Measurements from ENCODE around the gene DIAPH2. TPM values are rescaled to one million over a fixed set of nuclear protein-coding genes. Genes with fewer than 3 reads are reported as not detected.

Gene DIAPH2
- total RNA-seq, 4 donors from 2014 or later: 40.2 to 52.2 (median 44.8) TPM

- 63 to 77% methylated on average over 6 of the region's 6 CpGs for WGBS, 2 donors
- Histone ChIP-seq H3K4me1 (no peaks in the 10 kb centered on the region), H3K27ac (no peak overlapping the region), H3K9me3 (no peaks in the 10 kb centered on the region), H3K36me3 (no peaks in the 10 kb centered on the region), H3K4me3 (no peak overlapping the region), H3K27me3 (no peaks in the 10 kb centered on the region)
- no peak for TF ChIP-seq POLR2A (IDR thresholded peaks at IDR 0.05)
- TF ChIP-seq, protein P1, sequence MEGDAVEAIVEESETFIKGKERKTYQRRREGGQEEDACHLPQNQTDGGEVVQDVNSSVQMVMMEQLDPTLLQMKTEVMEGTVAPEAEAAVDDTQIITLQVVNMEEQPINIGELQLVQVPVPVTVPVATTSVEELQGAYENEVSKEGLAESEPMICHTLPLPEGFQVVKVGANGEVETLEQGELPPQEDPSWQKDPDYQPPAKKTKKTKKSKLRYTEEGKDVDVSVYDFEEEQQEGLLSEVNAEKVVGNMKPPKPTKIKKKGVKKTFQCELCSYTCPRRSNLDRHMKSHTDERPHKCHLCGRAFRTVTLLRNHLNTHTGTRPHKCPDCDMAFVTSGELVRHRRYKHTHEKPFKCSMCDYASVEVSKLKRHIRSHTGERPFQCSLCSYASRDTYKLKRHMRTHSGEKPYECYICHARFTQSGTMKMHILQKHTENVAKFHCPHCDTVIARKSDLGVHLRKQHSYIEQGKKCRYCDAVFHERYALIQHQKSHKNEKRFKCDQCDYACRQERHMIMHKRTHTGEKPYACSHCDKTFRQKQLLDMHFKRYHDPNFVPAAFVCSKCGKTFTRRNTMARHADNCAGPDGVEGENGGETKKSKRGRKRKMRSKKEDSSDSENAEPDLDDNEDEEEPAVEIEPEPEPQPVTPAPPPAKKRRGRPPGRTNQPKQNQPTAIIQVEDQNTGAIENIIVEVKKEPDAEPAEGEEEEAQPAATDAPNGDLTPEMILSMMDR (IDR thresholded peaks at IDR 0.05): no peak
- no peak for TF ChIP-seq EP300 (IDR thresholded peaks at IDR 0.05)
- DNase-seq (ENCODE audit: low spot score in 2 of 2): no peak
Observed at GRCh38 chrX:97132664-97133415, 448.2 kb downstream of the DIAPH2 start.

DNA sequence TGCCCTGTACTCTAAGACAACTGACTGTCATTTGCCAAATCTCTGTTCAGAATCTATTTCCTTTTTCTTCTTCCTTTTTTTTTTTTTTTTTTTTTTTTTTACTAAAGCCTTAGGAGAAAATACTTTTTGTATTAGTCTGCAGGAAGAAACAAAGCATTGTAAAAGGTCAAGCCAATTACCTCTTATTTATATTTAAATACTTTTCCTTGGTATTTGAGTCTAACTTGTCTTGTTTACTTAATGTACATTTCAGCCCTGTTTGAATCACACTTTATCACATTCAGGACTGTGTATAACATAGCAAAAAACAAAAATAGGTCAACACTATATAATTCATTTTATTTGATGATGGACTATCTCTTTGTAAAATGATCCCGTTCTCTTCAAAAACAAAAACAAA lies 461.3 kb downstream of the DIAPH2 start:
- no peak for DNase-seq (ENCODE audit: low spot score in 2 of 2)
- Histone ChIP-seq H3K27me3 (no peaks in the 10 kb centered on the region), H3K9me3 (no peaks in the 10 kb centered on the region), H3K36me3 (no peaks in the 10 kb centered on the region), H3K4me3 (no peak overlapping the region), H3K4me1 (no peaks in the 10 kb centered on the region), H3K27ac (no peak overlapping the region)
- WGBS, 2 donors: 81 to 90% methylated on average over 1 of the region's 1 CpG
- TF ChIP-seq EP300 (IDR thresholded peaks at IDR 0.05) (no peak), POLR2A (IDR thresholded peaks at IDR 0.05) (no peak)
- TF ChIP-seq, protein P1 (IDR thresholded peaks at IDR 0.05): no peak

DNA sequence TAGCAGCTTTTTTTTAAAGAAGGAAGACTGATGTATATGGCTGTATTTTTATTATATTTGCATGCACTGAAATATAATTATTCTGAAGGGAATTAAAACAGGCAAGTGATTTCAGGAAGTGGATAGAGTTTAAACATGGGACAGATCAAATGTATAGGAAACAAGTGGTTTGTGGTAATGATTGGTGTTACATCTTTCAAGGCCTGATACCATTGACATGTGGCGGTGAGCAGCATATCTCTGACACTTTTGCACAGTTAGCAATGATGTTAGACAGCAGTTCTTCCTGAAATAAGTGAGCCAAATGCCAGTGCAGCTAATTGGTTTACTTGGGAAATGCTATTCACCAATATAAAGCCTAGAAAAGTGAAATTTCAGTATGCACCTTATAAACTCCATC lies 471.2 kb downstream of the DIAPH2 start:
- H3K36me3 ChIP-seq: no peaks in the 10 kb centered on the region
- TF ChIP-seq, protein P1 (IDR thresholded peaks at IDR 0.05): no peak
- no peak for TF ChIP-seq EP300 (IDR thresholded peaks at IDR 0.05)
- no peak for TF ChIP-seq POLR2A (IDR thresholded peaks at IDR 0.05)
- no peaks in the 10 kb centered on the region for H3K9me3 ChIP-seq
- WGBS, 2 donors: 79 to 88% methylated on average over 1 of the region's 1 CpG
- peaks cover 0 to 5% of the 10 kb centered on the region in 2 donors for H3K27me3 ChIP-seq
- no peak overlapping the region for H3K27ac ChIP-seq
- H3K4me3 ChIP-seq: no peak overlapping the region
- no peaks in the 10 kb centered on the region for H3K4me1 ChIP-seq
- DNase-seq (ENCODE audit: low spot score in 2 of 2): no peak

- no peak for DNase-seq (ENCODE audit: low spot score in 2 of 2)
- no peaks in the 10 kb centered on the region for H3K4me1 ChIP-seq
- no peaks in the 10 kb centered on the region for H3K36me3 ChIP-seq
- H3K4me3 ChIP-seq: no peak overlapping the region
- H3K27me3 ChIP-seq: peaks cover 0 to 5% of the 10 kb centered on the region in 2 donors
- 70 to 72% methylated on average over 4 of the region's 4 CpGs for WGBS, 2 donors
- H3K9me3 ChIP-seq: no peaks in the 10 kb centered on the region
- H3K27ac ChIP-seq: no peak overlapping the region
- TF ChIP-seq EP300 (IDR thresholded peaks at IDR 0.05) (no peak), POLR2A (IDR thresholded peaks at IDR 0.05) (no peak)
- TF ChIP-seq, protein P1 (IDR thresholded peaks at IDR 0.05): no peak
Observed at GRCh38 chrX:97158269-97158668, 473.6 kb downstream of the DIAPH2 start.

DNA sequence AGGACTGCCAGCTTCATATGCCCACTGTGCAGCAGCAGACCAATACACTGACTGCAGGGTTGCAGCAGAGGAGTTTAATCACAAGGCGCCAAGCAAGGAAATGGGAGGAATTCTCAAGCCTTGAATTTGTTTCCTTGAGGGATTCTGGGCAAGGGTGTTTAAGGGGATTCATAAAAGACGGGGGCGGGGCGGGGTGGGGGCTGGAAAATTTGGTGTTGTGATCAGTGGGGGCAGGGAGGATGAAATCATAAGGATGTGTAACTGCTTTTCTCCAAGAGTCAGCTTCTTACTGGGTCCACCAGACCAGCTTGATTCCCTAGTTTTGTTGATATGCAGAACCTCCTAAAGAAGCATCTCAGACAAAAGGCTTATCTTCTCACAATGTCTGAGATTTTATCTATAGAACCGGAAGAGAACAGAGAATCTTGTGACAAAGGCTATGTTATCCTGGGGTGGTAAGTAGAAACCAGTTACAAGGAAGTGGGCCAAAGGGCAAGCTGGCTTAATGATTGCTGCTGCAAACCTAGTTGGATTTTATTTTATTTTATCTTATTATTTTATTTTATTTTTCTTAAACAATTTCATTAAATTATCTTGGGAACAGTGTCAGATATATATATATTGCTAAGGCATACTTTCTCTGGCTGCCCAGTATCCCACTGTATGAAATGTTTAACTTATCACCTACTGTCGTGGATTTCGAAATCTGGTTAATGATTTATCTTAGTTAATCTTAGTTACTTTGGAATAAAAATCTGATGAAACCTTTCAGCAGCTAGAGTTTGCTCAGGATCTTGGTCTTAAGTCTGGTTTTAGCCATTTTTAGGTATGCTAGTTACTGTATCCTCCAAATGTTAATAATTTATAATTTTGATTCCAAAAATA lies 475.5 kb downstream of the DIAPH2 start:
- Histone ChIP-seq H3K4me1 (no peaks in the 10 kb centered on the region), H3K9me3 (no peaks in the 10 kb centered on the region), H3K27ac (no peak overlapping the region), H3K27me3 (peaks cover 0 to 5% of the 10 kb centered on the region in 2 donors), H3K4me3 (no peak overlapping the region), H3K36me3 (no peaks in the 10 kb centered on the region)
- DNase-seq (ENCODE audit: low spot score in 2 of 2): no peak
- TF ChIP-seq POLR2A (IDR thresholded peaks at IDR 0.05) (no peak), EP300 (IDR thresholded peaks at IDR 0.05) (no peak)
- TF ChIP-seq, protein P1 (IDR thresholded peaks at IDR 0.05): no peak
- 46 to 68% methylated on average over 7 of the region's 7 CpGs for WGBS, 2 donors

Data from tibial nerve (tissue), 4 donors.